Hematopoietic multipotent progenitor cell (in vitro differentiated cells): ENCODE measurements around the gene CYP27C1. TPM values are rescaled to one million over a fixed set of nuclear protein-coding genes. Genes with fewer than 3 reads are reported as not detected.
A peak's percentile ranks its signal among the peaks of the same experiment; 100 is the strongest.
"Not testable (repeated sequence)": the region's sequence is repeated elsewhere in the genome, so short reads cannot be mapped to it uniquely, and the experiment has no call there.

ENCODE experiments used
- DNase-seq, 3 donors: peaks; one replicate each; pipeline ENCODE4 v3.0.0-alpha.2; 2011 to 2015; ENCODE audit warnings: low read depth in 2 of 3, low spot score in 2 of 3
- total RNA-seq: library from RNA; depleted of rRNA; stranded (reverse); fragments of >200 nt; gene quantifications from one replicate; pipeline ENCODE4 v1.2.3, GENCODE V29; 2012

CYP27C1 gene
- total RNA-seq, 1 donor = not detected

DNA sequence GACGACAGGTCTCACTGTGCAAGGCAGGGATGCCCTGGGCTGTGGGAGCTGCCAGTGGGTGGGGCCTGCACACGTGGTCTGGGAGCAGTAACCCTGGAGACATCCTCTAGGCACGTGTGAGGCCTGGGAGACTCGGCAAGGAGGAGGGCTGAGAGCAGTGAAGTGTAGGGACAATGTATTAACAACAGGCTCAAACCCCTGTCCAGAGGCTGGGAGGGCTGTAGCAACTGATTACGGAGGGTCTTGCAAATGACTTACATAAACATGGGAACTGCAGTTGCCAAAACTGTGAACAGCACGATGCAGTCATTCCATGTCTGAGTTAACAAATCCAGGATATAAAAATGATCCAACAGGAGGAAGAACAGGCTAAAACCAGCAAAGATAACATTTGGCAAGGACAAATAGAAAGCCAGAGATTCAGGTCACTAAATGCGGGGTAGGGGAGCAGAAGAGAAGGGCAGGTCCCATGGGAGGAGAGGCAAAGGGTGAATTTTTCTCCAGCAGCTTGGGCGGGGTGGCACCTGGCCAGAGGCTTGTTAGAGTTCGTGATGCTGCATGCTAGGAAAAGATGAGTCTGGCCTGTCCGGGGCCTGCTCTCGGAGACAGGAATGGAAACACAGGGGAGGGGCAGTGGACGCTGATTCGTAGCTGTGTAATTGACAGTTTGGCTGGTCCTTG lies 44.9 kb downstream of the CYP27C1 start:
- no peak for DNase-seq

DNA sequence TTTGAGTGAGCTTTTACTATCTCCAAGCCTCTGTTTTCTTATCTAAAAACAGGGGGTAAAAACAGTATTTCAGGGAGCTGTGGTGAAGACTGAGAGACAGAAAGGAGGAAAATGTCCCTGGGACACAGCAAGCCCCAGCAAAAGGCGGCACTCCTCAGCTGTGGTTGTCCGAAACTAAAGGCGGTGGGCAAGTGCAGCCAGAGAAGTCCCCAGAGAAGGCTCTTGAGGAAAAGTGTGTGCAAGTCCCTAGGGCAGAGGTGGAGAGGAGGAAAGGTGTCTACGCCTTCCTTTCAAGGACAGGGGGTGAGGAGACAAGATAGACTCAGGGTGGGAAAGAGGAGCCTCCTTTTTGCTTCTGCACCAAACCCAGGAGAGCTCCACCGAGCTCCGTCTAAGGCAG lies 45.5 kb downstream of the CYP27C1 start:
- DNase-seq = no peak

DNA sequence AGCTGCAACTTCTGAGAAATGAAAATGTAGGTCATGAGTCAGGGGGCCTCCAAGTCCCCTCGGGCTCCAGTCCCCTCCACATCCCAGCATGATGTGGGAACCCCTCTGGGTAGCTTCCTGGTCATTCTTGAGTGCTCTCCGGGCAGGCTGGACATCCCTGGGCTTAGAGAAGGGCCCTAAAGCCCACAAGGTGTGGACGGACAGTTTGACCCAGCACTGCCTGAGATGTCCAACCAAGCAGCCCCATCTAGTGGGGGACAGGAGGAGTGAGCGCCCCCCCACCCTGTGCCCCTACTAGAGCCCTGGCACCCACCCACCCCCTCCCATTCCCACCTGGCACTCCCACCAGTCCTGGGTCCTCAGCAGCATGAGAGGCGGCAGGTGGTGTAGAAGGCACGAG lies 46.0 kb downstream of the CYP27C1 start:
- peak in 1 of 3 donors; percentile 28 for DNase-seq

DNA sequence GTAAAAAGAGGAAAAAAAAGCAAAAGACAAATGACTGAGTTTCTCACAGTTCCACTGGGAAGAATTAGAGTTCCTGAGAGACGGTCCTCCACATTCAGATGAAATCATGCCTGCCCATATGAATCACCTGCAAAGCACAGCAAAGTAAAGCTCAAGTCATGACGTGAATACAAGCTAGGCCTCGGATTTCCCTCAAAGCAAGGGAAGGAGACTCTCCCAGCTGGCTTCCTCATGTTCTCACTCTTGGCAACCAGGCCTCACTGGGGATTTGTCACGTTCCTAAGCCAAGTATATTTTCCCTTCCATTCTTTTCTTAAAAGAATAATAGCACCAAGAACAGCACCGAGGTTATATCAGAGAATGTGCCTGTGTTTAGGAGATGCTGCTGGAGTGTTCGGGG lies 47.0 kb downstream of the CYP27C1 start:
- no peak for DNase-seq

DNA sequence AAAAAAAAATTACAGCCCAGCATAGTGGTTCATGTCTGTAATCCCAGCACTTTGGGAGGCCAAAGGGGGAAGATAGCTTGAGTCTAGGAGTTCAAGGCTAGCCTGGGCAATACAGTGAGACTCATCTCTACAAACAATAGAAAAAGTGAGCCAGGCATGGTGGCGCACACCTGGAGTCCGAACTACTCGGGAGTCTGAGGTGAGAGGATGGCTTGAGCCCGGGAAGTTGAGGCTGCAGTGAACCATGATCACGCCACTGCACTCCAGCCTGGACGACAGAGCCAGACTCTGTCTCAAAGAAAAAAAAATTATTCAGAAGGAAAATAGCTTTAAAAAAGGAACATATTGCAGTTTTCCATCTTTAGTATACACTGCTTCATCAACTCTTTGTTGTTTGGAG lies 47.8 kb downstream of the CYP27C1 start:
- no peak for DNase-seq

DNA sequence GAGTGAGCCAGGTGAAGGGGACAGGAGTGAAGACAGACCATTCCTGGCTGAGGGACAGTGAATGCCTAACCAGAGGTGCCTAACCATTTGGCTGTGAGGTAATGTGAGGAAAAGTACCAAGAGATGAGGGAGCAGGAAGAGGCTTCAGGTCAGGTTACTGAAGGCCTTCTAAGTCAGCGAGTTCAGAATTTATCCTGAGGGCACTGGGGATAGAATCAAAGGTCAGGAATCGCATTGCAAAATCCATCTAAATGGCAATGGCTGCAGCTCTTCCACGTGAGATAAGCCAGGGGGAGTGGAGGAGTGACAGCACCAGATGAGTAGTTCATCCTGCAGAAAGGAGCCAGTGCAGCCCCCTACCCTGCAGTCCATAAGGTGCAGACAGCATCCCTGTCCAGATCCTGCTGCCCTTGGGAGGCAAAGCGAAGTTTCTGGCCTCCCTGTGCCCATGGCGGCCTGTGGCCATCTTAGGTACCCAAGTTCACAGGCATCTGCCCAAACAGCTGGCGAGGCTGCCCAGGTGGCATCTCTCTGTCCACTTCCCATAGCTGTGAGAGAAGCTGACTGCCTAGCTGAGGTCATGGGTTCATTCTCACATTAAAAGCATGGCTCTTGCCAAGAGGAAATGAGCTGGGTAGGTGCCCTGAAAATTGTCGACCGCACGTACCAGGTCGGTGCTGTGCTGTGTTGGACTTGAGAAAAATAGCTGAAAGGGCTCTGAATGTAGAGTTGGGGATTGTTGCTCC lies 49.5 kb downstream of the CYP27C1 start:
- no peak for DNase-seq

DNA sequence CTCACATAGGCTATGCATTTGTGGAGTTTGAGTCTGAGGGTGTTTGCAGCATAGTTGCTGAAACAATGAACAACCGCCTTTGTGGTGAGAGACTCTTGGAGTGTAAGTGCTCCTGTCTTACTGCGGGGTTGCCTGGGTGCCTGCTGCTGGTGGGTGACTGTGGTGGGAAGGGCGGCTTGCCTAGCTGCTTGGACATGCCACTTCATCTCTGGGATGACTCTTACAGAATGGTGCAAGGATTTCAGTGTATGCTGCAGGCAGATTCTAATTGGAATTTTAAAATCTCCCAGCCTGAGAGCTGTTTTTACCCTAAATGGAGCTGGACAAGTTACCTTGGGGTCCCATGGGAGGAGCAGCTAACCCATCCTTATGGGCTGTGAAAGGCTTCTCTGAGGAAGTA lies 50.1 kb downstream of the CYP27C1 start:
- no peak for DNase-seq

DNA sequence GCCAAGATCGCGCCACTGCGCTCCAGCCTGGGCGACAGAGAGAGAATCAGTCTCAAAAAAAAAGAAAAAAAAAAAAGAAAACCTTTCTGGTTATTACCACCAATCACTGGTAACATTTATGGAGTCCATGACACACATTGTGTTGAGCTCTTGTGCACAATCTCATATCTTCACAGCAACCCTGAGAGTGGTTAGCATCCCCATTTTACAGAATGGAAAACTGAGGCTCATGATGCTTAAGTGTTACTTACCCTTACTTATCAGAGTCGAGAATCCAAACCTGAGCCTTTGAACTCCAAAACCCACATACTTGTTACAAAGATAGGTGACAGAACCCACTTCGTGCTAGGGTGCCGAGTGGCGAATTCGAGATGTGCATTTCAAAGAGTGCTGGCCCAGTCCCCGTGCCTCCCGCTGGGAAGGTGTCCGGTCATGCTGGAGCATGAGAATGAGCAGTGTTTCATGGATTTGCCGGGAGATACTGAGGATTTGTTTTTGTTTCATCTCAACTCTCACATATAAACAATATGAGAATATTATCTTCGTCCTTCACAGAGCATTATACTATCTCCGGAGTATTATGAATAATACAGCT lies 50.9 kb downstream of the CYP27C1 start:
- DNase-seq = no peak

DNA sequence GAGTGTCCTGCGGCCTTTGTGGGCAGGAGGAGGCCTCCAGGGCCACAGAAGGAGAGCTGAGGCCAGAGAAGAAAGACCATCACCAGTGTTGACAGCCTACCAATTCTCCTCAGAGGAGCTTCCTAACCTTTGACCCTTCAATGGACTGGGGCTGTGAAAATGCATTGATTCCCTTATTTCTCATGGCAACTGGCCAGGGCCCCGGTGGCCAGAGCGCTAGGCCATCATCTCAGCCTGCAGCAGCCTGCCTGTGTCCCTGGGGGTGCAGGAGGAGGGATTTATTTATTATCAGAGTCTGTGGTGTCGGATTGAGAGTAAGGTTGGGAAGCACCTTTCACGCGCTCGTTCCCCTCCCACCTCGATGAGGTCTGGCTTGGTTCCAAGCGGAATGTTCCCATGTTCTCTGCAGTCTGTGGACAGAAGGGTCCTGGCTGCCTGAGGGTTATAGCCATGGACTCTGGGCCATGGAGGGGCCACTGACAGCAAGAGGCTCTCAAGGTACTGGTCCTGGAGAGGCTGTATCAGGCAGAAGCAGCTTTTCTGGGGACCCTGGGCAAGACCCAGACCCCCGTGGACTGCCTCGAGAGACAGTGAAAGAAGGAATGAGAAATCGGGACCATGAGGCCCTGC lies 53.8 kb downstream of the CYP27C1 start:
- DNase-seq = no peak

DNA sequence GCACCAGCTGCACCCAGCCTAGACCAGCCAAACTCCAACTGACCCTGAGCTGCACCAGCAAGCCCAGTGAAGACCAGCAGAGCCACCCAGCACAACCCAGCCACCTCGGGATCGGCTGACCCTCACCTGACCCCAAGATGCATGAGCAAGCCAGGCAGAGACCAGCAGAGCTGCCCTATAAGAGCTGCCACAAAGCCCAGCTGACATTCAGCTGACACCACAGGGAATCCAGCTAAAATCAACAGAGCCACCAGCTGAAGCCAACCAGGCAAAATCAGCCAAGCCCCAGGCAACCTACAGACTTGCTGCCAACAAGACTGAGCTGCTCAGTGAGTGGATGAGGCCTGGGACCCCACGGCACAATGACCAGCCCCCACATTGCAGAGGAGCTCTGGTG lies 54.6 kb downstream of the CYP27C1 start:
- DNase-seq = no peak

DNA sequence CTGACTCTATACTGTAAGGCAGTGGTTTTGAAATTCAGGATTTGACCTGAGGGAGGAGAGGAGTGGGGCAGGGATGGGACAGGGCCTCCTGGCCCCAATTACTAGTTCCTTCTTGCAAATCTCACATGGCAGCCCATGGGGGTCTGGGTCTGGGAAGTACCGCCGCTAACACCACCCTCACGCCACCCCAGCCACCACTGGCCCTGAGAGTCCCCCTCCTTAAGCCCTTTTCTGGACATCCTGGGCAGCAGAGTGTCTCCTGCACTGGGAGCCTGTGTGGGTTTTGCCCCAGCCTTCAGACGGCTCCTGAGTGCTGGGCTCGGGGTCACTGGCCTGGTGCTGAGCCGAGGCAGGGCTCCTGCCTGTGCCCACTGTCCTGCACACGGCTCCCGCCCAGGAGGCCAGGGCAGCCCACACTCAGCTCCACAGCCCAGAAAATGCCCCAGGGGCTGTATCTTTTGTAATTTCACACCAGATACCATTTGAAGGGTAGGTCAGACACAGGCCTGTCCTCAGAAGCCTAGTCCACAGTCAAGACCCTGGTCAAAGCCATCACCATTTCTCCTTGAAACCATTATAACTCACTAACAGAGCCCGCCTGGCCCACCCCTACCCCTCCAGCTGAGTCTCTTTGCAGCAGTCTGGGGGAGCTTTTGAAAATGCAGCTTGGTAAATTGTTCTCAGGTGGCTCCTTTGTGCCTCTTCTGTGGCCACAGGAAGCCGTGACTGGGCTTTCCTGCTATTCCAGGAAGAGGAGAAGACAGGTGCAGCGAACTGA lies 55.1 kb downstream of the CYP27C1 start:
- DNase-seq = no peak

DNA sequence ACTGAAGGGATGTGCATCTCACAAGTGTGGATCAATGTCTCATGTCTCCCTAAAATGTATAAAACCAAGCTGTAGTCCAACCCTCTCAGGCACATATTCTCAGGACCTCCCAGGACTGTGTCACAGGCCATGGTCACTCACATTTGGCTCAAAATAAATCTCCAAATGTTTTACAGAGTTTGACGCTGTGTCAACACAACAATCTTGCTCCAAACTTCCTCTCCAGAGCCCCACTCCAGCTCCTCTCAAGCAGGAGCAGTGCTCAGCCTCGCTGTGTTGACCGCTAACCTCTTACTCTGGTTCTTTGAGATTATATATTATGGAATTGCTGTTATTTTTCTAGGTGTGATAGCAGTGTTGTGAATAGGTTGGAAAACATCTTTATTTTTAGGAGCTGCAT lies 56.2 kb downstream of the CYP27C1 start:
- no peak for DNase-seq

DNA sequence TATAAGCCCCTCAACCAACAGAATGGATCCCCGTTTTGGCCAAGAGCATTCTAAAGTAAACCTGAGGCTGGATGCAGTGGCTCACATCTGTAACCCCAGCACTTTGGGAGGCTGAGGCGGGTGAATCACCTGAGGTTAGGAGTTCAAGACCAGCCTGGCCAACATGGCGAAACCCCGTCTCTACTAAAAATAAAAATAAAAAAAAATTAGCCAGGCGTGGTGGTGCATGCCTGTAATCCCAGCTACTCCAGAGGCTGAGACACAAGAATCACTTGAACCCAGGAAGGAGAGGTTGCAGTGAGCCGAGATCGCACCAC lies 57.1 kb downstream of the CYP27C1 start:
- not testable (repeated sequence) for DNase-seq

DNA sequence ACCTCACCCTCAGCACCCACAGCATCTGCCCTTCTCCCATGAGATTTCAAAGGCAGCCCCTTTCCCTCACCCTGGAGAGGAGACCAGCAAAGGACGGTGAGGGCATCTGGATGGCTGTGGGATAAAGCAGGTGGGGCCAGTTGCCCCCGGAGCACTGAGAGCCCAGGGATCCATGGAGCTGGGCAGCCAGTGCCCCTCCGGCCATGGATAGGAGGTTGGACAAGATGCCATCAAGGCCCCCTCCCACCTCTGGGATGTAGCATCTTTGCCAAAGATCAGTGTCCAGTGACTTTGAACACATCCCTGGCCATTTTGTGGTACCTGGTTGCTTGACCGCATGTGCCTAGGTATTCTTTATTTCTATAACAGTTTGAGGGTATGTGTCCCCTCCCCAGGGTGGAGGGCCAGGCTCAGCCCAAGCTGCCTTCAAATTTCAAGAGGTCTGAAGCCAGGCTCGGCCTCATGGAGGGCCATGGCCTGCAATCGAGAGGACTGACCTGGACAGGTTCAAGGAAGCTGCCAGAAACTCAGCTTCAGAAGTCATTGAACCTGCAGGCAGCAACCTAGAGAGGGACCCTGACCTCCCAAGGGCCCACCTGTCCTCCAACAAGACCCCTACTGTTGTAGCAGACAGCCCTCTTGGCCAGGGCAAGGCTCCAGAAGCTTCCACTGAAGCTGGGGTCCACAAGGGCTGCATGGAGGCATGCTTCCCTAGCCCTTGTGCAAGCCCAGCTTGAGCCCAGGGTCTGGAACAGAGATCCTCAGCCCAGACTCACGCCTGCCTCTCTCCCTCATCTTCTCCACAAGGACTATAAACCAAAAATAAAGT lies 57.6 kb downstream of the CYP27C1 start:
- DNase-seq = no peak

DNA sequence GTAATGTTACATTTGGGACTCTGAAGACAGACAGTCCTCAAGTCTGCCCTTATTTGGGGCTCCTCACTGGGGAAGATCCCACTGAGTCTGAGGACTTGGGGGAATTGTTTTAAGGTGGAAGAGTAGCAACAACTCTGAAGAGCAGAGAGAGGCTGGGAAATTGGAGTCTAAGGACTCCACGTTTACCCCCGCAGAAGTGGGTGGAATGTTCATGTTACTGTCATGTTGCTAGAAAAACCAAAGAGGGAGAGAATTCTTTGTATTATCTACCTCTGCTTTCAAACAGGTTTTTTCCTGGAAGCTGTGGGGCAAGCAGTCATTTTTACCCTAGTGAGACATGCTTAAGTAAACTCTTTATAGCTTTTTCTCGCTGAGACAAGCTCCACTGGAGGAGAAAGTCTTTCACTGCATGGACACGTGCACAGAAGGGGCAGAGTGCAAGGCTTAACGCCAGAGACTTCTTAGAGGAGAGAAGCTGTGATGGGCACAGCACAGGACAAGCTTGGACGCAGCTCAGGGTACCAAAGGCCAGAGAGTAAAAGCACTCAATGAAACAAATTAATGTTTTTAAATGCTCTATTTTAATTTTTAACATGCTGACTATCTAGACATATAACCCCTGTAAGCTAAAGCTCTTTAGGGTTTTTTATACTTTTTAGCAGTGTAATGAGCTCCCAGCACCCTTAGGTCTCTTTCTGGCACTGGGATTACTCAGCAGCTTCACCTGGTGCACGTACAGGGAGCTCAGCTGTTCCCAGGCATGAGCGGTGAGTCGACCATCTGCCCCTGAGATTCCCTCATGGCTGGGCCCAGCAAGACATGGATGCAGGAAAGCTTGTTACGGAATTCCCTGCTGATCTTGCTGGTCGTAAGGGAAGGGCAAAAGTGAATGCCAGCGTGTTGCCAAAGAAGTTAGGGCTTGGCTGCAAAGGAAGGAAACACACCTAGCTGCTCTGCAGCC lies 58.6 kb downstream of the CYP27C1 start:
- no peak for DNase-seq

DNA sequence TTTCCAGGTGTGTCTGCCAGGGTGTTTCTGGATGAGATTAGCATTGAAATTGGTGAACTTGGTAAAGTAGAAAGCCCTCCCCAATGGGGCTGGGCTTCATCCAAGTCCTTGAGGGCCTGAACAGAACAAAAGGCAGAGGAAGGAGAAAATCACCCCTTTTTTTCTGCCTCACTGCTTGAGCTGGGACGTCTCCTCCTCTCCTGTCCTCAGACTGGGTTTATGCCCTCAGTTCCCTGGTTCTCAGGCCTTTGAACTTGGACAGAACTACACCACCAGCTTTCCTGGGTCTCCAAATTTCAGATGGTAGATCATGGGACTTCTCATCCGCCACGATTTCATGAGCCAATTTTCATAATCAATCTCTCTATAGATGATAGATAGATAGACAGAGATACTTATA lies 59.4 kb downstream of the CYP27C1 start:
- DNase-seq = no peak

DNA sequence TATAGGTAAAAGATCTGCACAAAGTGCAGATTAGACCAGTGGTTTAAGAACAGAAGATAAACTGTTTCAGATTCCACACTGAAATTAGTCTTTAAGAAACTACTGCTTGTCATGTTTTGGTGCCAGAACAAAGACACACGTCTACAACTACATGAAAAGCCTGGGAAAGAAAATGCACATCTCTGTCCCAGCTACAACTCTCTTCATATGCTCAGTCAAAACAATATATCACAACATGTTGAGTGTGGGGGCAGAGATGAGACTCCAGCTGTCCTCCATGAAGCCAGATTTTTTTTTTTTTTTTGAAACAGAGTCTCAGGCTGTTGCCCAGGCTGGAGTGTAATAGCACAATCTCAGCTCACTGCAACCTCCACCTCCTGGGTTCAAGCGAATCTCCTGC lies 60.6 kb downstream of the CYP27C1 start:
- no peak for DNase-seq

DNA sequence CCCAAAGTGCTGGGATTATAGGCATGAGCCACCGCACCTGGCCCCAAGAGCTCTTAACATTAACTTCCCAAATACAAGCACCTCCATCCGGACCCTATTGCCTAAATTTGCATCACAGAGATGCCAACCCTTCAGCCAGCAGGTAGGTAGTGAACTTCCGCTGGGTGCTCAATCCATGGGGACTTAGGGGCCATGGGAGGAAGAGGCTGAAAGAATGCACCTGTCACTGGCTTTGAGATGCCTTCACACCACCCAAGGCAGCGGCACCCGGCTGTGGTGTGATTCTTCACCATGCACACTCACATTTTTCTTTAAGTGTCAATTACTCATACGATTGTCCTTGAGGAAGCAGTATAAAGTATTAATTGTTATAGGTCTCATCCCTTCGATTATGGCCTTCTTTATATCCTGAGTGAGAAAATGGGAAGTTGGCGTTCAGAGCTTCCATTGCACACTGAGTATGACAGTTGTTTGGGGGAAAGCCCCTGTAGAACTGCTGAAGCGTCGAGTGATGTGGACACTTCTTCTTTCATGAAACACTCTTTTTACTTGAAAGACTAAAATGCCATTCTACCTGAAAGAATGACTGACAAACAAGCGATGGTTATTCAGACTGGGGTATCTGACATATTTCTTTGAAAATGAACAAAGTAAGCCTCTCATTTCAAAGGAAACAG lies 61.3 kb downstream of the CYP27C1 start:
- peak in 2 of 3 donors; percentile 49 to 67 for DNase-seq
